WTC11 (cell line): ENCODE measurements around the gene TMEM45B.

Experiments
- CTCF ChIP-seq: fragments of 200-600 bp; IDR thresholded peaks from 2 replicates; pipeline ENCODE4 v1.8.0; 2022; ENCODE audit warnings: antibody characterized with exemption
- NFE2L1 ChIP-seq: sonication (generic); formaldehyde crosslinking; IDR thresholded peaks from 2 replicates; pipeline ENCODE4 v1.8.1; 2023; ENCODE audit warnings: missing genetic modification reagents
- PREB ChIP-seq: sonication (generic); formaldehyde crosslinking; IDR thresholded peaks from 2 replicates; pipeline ENCODE4 v1.8.1; 2022; ENCODE audit warnings: mild to moderate bottlenecking, missing genetic modification reagents, moderate library complexity, borderline replicate concordance
- TP53 ChIP-seq: sonication (generic); formaldehyde crosslinking; IDR thresholded peaks from 2 replicates; pipeline ENCODE4 v1.8.1; 2023; ENCODE audit warnings: mild to moderate bottlenecking, missing genetic modification reagents

GRCh38 chr11:129871914-129872313 is 56.3 kb downstream of the TMEM45B start:
- no peak for TF ChIP-seq TP53 (CRISPR knock-in tag)
- no peak for TF ChIP-seq CTCF
- TF ChIP-seq PREB (CRISPR knock-in tag): no peak
- no peak for TF ChIP-seq NFE2L1 (CRISPR knock-in tag)
